AG10803 (cell line): ENCODE measurements around the gene LUZP4.

Experiments used
- DNase-seq: peaks from one replicate; pipeline ENCODE4 v3.0.0; 2010; ENCODE audit warnings: low read depth
- H3K4me3 ChIP-seq: 2 replicates; pipeline ENCODE4 v1.5.1; 2011; ENCODE audit warnings: mild to moderate bottlenecking, low read length, control low read depth
- CTCF ChIP-seq: conservative IDR thresholded peaks from 2 replicates; pipeline ENCODE4 v1.5.1; 2011; ENCODE audit warnings: mild to moderate bottlenecking, low read length, control low read depth, inconsistent platforms

LUZP4 gene

GRCh38 chrX:115348446-115349225 lies 59.1 kb downstream of the LUZP4 start:
- H3K4me3 ChIP-seq: no peak overlapping the region
- no peak for TF ChIP-seq CTCF
- DNase-seq: no peak

- TF ChIP-seq CTCF: no peak
- peak; percentile 72 for DNase-seq
- H3K4me3 ChIP-seq: no peak overlapping the region
Observed at GRCh38 chrX:115350711-115351381, 61.3 kb downstream of the LUZP4 start.

- no peak overlapping the region for H3K4me3 ChIP-seq
- TF ChIP-seq CTCF: no peak
- no peak for DNase-seq
Observed at GRCh38 chrX:115356369-115356768, 66.9 kb downstream of the LUZP4 start.
